ENCODE measurements around the gene SLC22A6.

Gene SLC22A6, protein sequence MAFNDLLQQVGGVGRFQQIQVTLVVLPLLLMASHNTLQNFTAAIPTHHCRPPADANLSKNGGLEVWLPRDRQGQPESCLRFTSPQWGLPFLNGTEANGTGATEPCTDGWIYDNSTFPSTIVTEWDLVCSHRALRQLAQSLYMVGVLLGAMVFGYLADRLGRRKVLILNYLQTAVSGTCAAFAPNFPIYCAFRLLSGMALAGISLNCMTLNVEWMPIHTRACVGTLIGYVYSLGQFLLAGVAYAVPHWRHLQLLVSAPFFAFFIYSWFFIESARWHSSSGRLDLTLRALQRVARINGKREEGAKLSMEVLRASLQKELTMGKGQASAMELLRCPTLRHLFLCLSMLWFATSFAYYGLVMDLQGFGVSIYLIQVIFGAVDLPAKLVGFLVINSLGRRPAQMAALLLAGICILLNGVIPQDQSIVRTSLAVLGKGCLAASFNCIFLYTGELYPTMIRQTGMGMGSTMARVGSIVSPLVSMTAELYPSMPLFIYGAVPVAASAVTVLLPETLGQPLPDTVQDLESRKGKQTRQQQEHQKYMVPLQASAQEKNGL

DNA sequence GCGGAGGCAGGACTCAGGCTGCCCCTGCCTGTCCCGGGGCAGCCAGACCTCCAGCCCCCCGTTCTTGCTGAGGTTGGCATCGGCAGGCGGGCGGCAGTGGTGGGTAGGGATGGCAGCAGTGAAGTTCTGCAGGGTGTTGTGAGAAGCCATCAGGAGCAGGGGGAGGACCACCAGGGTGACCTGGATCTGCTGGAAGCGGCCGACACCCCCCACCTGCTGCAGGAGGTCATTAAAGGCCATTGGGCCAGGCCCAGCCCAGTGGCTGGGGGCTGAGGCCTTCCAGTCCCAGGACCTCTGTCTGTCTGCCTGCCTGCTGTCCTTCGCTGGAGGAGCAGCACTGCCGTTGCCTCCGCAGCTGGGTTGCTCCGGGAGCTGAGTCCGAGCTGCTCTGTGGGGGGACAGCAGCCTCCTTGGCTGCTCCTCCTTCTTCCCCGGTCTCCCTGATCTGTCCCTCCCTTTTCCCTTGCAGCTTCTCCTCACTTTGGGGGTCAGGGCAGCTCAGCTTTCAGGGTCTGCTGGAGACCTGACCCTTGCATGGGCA, at the start of gene SLC22A6:
Gene SLC22A6 (minus strand): TSS at position 517 of the 541 bp plus-strand sequence. CDS start 277 bp downstream, at position 240.
- no peak for FAIRE-seq

DNA sequence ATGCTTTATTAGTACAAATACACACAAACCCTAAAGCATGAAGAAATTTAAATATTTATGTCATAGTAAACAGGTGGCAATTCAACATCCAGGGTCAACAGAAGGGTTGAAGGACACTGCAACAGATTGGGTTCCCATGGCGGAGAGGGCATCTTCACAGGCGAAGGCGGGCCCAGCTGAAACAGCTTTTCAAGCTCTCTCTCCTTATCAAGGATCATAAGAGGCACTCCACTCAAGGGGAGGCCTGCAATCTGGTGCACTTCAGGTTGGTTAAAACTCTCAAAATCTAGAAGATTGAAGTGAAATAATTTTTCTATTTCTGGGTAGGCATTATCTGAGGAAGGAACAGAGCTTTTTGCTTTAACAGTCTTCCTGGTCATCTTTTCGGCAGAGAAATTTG, 47.7 kb upstream of the SLC22A6 start:
- FAIRE-seq: no peak

DNA sequence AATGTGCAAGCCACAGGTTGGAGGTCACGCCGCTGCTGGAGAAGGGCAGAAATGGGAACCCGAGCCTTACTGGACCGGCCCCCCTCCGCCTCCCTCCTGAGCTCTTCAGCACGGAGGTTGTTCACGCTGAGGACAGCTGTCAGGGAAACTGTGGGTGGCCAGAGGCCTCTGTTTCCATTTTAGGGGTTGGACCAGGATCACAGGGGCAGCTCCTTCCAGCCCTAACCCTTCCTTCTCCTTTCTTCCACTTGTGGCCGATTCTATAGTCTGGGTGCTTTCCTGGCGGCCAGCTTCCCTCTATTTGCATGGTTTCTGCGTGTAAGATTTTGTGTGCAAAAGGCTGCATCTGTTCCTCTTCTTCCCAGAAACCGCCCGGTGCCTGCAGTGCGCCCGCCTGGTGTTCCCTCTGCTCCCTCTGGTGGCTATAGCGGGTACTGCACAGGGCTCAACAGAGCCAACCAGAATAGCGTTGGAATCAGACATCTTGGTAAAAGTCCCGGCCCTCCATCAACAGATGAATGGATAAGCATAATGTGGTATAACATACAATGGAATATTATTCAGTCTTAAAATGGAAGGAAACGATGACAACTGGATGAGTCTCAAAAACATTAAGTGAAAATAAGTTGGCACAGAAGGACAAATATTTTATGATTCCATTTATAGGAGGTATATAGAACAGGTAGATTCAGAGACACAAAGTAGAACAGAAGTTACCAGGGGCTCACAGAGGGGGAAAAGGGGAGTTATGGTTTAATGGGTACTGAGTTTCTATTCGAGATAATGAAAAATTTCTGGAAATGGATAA, 39.3 kb upstream of the SLC22A6 start:
- peak; percentile 41 for FAIRE-seq

DNA sequence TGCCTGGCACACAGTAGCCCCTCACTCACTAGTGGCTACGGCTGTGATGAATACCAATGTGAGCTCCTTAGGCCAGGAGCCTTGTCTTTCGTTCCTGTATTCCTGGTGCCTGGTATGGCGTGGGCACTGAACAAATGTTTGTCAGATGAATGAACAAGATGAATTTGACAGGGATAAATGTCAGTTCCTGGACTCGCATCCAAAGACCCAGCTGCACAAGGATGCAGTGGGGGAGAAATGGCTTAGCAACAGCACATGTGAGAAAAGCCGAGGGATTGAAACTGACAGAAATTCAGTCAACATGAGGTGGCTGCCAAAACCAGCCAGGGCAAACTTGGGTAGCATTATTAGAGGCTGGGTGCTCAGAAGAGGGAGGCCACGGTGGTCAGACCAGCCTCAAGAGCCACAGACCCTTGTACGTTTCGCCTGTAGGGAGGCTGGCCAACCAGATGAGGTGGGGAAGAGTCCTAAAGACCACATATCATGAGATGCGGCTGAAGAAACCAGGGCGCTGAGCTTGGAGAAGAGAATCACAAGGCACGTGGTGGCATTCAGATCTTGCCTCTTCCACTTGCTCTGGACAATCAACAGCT, 38.6 kb upstream of the SLC22A6 start:
- FAIRE-seq: no peak

DNA sequence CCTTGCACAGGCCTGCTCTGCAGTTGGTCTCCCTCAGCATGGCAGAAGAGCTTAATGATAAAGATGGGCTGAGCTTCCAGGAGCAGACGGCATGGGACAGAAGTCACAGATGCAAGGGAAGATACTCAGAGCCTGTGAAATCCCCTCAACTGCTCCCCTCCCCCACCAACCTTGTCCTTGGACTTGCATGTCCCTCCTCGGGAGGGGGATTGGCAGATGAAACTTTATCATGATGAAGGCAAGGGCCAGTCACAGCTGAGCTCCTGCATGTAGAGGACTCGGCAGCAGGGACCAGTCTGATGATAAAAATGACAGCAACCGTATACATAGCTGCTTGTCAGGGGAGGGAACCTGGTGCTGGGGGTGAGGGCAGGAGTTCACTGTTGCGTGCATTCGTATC, 37.7 kb upstream of the SLC22A6 start:
- no peak for FAIRE-seq

DNA sequence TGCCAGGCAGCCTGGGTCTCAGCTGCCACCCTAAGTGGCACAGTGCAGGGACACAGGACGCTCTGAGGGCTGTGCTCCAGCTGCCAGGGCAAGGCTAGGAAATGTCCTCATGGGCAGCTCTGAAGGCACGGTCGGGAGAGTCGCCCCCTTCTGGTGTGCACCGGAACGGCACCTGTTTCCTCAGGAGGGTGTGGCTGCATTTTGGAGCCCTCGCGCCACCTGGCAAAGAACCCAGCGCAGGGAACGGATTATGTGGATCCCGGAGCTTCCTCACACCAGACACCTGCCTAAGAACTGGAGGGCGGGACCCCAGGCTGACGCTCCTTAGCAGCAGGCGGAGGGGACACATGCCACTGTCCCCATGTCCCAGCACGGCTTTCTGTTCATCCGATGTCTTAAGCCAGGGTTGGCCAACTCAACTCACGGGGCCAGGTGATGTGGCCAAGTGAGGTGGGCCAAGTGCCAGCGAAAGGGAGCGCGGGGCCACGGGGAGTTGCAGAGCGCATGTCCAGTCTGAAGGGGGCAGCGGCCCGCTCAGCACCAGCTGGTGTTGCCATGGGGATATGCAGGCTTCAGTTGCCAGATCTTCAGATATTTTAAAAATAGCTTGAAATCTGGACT, 36.0 kb upstream of the SLC22A6 start:
- no peak for FAIRE-seq

DNA sequence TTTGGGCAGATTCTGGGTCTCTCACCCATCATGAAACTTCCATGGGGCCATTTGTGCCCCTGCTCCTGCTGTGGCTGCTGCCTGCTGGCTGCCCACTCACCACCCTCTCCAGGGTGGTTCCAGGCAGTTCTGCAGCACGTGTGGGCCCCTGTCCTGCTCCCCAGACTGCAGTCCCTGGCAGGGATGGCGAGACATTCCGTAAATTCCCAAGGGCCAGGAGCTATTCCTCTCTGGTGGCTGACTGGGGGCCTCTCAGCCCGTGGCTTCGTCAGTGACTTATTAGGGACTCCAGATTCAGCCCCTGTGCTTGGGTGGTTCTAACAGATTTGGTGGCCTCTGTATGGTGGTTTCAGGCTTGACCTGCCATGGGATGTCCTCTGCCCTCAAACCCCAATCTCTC, 34.7 kb upstream of the SLC22A6 start:
- FAIRE-seq: no peak

DNA sequence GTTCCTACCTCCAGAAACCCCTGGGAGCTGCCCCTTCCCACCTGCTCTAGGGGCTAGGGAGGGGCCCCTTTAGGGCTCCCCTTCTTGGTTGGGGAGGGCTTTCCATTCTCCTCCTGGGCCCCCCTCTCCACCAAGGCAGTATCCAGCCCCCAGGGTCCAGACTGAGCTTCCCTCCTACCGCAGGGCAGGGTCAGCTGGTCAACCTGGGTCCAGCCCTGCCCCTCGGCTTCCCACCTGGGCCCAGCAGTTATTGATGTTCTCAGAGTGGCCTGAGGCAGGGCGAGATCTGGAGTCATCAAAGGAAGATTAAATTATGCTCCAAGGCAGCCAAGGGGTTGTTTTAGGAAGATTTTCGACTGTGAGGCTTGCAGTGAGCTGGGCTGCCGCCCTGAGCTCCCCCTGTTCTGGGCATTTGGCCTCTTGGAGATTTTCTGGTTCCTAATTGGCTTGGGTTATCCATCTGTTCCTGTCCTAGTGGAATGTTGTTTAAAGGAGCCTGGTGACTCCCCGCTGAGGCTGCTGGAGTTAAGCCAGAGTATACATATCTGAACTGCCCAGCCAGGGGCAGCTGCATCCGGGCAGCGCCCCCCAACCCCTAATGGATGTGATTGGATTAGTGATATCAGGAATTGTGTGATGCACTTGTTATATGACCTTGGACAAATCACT, 32.7 kb upstream of the SLC22A6 start:
- FAIRE-seq: no peak

DNA sequence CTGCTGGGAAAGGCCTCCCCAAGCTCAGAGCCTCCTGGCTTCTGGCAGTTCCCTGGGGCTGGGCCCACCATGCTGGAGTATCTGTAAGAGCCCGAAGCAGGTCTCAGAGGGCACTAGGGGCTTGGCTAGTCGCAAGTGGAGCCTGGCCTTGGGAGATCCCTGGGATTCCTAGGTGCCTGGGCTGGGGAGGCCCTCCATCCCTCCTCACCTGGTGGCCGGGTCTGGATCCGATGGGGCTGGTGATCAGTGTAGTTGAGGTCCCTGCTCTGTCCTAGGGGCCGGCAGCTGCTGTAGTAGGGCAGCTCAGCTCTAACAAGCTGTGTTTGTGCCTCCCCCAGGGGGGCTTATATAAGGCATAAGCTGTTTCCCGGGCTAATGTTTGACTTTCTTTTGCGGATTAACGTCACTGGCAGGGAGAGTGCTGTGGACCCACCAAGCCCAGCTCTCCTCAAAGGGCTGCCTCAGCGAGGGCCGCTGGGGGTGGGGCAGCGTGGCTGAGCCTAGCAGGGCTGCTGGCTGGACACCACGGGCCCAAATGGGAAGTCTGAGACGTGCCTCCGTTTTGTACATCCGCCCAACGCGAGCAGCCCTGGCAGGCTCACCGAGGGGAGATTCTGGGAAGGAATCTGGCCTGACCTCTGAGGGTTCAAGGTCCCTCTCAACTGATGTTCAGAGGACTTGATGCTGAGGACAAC, 30.9 kb upstream of the SLC22A6 start, which contains the start of gene SLC22A8:
Gene SLC22A8 (minus strand): TSS at position 321 of the 695 bp plus-strand sequence. CDS start 883 bp downstream, outside the sequence.
- no peak for FAIRE-seq

DNA sequence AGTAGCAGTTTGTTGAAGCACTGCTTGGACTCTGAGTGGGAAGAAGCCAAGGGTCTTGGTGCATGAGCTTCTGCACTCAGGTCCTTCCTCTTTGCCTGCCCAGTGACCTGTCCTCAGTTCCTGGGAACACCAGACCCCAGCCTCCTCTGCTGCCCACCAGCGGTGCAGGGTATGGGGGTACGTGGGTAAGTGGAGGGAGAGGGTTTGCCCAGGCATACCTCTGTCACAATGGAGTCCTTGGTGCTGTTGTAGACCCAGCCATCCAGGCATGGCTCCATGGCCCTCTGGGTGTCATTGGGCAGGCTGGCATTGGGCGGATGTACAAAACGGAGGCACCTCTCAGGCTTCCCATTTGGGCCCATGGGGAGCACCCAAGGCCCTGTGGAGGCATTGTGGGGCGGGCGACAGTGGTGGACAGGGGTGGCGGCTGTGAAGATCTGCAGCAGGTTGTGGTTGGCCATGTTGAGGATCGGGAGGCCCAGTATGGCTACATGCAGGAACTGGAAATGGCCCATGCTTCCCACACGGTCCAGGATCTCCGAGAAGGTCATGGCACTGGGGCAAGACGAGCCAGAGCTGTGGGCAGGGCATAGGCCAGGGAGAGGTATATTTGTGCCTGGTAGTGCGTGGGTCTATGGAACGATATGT, 29.8 kb upstream of the SLC22A6 start:
- FAIRE-seq: no peak

DNA sequence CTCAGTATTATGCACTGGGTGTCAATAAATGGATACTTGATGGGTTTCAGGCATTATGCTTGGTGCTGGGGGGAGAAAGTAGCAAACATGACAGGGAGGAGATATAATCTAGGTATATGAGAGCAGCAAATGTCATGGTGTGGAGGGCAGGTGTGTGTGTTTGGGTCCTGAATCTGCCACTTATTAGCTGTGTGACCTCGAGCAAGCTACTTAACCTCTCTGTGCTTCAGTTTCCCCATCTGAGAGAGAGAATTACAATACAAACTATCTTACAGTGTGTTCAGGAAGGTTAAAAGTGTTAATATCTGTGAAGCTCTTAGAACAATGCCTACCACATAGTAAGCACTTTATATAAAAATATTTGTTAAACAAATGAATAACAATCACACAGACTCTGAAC, 28.1 kb upstream of the SLC22A6 start:
- FAIRE-seq: no peak

DNA sequence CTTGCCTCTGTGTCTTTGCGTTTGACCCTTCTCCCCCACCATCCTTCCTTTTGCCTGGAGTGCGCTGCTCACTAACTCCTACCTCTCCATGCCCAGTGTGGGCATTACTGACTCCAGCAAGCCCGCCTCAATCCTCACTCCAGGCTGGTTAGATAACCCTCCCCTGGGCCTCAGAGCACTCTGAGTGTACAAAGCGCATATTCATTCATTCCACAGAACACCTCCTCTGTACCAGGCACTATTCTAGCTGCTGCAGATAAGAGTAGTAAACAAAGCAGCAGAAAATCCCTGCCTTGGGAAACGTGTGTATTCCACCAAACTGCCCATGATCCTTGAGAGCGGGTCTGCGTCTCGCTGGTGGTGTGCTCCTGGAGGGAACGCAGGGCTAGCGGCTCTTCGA, 27.7 kb upstream of the SLC22A6 start:
- FAIRE-seq: no peak

DNA sequence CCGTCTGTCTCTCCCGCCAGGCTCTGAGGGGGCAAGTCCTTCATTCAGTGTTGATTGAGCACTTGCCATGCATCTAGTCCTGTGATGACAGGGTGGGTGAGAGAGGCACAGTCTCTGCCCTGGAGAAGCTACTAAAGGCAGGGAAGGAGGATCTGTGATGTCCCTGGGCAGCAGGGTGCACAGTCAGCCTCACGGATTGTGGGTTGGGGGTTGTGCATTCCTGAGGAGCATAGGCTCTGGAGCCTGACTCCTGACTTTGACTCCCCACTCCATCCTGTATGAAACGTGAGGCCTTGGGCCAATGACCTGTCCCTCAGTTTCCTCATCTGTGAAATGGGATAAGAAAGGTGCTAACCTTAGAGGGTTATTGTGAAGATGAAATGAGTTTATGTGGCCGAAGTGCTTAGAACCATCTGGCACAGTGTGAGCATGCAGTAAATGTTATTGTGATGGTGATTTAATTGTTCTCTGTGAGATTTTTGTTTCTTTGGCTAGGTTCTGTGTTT, 26.2 kb upstream of the SLC22A6 start:
- FAIRE-seq: no peak

DNA sequence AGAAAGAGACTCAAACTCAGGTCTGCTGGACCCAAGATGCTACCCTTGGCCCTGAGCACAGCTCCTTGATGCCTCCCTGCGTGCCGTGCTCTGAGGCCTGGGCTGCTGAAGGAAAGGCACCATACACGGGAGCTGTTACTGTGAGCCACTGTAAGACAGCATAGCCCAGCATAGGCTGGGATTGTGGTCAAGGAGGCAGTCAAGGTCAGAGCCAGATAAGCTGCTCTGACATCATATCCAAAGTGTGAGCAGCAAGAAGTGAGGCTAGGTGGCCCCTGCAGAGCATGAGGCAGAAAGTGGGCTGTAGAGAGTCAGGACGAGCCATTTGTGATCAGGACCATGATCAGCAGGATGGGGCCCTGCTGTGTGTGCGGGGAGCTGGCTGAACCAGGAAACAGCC, 23.2 kb upstream of the SLC22A6 start:
- no peak for FAIRE-seq

DNA sequence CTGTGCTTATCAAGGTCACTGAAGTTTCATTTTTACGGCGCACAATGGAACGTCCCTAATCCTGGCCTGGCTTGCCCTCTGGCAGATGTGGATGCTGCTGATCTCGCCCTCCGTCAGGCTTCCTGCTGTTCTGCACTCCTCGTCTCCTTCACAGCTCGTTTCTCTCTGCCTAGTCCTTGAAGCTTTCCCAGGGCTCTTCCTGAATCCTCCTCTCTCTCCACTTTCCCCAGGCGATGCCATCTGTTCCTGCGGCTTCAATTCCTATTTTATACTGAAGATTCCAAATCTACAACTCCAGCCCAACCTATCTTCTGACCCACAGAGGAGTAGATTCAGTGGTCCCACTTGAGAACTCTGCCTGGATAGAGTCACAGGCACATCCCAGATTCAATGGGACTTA, 16.7 kb upstream of the SLC22A6 start:
- no peak for FAIRE-seq

DNA sequence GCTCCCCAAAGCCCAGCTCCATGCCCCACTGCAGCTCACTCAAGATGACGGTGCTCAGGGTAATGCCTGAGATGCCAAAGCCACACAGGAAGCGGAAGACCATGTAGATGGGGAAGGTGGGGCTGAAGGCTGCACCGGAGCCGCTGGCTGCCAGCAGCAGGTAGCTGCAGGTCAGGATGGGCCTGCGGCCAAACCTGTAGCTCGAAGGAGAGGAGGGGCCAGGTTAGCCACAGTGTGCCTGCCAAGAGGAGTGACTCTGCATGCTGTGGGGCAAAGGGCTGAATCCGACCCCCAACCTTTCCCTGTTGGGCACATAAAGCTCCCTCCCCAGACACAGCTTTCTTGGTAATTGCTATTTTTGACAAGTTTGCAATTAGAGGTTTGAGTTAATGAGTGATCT, 14.9 kb upstream of the SLC22A6 start:
- FAIRE-seq: no peak

DNA sequence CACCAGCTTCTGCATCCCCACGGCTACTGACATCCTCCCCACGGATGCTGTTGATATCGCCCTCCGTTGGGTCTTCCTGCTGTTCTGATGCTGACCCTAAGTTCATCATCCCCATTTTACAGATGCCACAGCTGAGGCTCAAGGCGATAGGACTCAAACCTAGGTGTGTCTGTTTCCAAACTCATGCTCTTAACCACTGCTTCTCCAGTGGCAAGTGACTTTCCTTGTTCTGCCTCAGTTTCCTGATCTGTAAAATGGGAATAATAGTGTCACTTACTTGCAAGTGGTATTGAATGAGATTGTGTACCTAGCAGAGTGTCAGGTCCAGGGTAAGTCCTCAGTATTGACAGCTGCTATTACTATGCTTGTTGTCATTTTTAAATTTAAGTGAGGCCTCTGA, 14.4 kb upstream of the SLC22A6 start:
- no peak for FAIRE-seq

DNA sequence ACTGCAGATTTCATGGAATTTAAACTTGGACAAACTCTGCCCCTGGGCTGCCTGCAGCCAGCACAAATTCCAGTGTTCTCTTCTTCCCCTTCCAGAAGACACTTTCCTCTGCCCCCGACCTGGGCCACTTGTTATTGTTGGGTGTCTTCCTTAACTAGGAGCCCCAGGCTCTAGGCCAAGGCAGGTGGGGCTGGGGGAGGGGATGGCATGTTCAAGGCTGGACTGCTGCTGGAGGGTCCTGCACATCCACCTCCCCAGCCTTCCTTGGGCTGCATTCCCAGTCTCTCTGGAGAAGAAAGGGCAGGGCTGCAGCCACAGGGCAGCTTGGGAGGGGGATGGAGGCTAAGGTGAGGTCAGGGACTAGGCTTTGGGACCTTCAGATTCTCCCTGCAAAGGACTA, 11.5 kb upstream of the SLC22A6 start:
- FAIRE-seq: no peak

DNA sequence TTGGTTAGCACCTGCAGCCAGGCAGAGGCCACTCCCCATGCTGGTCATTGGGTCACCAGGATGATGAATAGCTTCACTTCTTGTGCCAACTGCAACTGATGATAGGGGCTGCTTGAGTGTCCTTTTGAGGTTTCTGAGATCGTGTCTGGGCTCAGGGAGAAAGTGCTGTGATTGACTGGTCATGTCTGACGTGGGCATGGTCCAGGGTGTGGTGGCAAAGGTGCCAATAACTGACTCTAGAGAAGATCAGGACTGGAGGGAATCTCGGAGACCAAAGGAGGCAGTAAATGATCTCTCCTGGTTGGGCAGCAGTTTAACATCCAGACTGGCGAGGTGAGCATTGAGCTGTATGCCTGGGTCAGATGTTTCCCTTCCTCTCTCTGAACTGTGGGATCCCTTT, 10.0 kb upstream of the SLC22A6 start:
- no peak for FAIRE-seq

DNA sequence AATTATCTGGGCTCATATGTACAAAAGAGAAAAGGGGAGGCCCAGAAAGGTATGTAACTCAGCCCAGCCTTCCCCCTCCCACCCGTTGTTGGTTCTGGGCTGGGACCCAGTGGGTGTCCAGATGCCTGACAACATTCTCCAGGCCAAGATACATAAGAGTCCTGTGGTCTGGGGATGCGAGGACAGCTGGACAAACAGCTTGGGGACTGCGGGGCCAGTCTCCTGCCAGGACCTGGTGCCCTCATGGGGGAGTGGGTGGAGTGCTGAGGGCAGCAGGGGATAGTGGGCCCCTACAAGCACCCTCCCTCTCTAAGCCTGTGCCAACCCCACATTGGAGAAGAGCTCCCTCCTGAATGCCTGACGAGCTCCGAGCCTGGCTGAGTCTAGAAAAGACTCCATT, 3.5 kb upstream of the SLC22A6 start:
- no peak for FAIRE-seq

Measured in endometrium (tissue), 2 donors.